Superior temporal gyrus (tissue), 1 donor: ENCODE results near the gene TSPAN11.
"Not testable (repeated sequence)": the region's sequence is repeated elsewhere in the genome, so short reads cannot be mapped to it uniquely, and the experiment has no call there.

Experiments used
- DNase-seq: peaks from one replicate; pipeline ENCODE4 v3.0.0-alpha.2; 2016; ENCODE audit errors: extremely low spot score

Gene TSPAN11

DNA sequence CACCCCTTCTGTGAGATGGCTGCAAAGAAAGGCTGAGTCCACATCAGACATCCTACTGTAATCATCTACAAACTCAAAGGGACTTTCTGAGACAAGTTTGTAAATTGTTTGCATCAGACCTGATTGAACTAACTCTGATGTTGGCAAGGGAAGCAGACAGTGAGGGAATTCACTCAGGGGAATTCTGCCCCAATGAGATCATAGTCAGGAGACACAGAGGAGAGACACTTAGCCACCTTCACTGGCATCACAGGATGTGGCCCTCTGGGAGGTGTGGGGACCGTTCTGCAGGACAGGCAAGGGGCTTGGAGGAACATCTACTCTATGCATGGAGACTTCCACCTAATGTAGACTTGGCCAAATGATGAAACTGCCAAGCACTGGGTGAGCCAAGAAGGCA is 76.5 kb downstream of the TSPAN11 start:
- no peak for DNase-seq

DNA sequence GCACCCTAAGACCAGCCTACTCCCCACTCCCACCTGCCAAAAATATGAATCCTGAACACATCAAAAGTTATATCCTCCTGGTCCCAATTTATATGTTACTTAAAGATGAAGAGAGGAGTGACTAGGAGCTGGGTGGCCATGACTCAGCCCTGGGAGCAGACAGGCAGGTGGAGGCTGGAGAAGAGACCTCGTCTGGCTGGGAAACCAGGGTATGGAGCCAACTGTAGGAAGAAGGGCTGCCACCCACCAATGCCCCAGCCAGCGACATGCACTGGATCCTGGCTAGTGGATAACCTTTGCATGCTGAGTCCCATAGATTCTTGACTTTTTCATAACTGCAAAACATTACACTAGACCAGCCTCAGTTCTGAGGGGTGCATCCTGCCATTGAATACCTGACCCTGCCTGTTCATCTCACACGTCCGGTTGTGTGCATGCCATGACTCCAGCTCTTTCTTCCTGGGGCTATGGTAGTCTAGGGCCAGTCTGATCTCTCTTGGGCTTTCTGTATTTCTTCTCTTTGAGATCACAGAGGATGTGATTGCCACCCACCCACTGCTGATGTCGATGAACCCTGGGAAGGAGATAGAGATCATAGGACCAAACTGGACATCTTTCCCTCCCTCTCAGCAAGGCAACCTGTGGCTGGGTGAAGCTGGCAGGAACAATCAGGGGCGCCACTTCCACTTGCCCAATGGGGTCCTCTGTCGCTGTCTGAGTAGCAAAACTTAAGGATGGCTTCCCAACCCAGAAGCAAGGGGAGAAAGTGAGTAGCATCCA is 77.5 kb downstream of the TSPAN11 start:
- DNase-seq: no peak

DNA sequence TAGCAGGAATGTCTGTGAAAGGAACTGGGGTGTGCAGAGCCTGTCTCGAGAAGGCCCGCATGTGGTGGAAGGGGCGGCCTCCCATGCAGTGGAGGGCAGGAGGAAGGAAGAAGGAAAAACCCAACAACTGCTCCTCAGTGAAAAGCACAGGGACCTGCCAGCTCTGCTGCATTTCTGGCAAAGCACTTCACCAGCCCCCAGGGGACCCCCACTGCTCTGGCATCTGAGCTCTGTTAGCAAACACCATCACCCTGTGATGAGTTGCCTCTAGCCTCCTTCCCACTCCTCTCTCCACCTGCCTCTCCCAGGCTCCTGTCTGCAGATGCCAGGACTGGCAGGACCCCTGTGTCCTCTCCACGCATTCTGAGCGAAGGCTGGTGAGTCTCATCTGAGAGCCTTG is 78.1 kb downstream of the TSPAN11 start:
- no peak for DNase-seq

DNA sequence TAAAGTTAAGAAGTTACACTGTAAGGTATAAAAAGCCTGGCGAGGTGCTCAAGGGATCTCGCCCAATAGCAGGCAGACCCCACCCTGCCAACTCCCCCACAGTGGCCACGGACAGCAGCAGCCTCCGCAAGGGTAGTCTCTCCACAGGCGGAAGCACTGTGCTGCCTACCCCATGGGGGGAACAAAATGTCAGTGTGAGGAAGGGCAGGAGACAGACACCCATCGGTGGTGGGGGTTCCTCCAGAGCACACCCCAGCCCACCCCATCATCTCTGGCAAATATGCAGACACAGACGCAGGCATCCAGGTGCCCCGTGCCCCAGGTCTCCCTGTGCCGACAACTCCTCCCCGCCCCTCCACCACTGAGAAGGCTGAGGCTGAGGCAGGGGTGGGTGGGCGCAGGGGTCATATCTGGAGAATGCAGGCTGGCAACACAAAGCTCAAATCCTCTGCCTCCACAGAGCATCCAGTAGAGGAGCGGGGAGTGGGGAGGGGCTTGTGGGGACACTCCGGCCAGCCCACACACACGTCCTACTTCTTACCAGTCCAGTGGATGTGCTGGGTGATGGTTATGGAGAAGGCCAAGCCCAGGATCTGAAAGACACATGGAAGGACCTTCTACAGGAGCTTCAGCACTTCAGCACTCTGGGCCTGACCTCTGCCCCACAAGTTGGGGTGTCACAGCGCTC is 78.9 kb downstream of the TSPAN11 start:
- no peak for DNase-seq

DNA sequence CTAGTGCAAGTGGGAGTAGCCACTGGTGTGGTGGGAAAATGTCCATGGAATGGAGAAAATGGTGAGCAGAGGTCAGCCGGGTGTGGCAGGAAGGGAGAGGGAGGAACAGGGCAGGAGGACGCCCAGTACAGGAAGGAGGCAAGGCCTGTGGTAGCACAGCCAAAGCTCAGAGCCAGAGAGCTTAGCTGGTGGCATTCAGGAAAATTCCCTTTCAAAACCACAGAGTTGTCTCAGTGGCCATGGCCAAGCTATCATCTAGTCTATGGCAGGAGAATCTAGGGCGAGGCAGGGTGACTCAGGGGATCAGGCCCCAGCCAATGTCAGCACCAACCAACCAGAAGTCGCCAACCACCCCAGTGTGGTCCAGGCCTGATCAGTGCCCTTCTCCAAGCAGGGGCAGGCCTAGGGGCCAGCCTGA is 79.4 kb downstream of the TSPAN11 start:
- DNase-seq: no peak

DNA sequence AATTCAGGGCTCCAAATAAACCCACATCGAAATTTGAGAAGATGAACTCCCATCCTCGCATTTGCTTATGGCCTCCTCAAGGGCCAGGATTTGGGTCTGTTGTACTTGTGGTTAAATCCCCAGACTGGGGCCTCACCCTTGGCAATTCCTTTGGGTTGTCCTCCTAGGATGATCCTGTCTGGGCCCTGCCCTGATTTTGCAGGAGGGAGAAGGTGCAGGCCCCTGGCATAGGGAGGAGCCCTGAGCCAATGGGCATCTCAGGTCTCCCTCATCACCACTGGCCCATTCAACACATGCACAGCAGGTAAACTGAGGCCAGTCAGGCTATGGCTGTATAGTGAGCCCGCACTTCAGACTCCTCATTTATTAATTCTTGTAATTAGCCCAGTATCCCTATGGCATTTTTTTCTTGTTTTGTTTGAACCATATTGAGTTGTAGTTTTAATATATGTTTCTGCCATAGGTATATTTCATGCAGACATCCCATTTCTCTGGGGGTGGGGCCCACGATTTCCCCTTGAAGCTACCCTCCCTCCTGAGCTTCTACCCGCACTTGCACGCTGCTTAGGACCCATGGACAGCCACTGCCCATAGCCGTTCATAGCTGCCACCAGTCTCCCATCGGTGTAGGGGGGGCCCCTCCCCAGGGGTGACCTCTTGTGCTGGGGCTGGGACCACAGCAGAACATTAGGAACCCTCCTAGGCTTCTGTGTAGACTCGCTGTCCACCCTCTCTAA is 80.0 kb downstream of the TSPAN11 start:
- DNase-seq: no peak

DNA sequence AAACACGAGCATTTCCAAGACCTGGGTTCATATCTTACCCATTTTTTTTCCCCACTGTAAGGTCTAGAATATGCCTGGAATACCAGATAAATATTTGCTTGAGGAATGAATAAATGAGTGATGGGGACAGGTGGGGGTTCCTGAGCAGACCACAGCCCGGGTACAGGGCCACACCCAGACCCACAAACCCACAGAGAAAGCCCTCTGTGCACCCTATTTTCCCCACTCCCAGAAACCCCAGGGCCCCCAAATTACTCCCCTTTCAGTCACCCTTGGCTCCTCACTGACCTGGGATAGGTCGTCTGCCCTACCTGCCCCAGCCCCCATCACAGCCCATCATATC is 80.6 kb downstream of the TSPAN11 start:
- DNase-seq: no peak

DNA sequence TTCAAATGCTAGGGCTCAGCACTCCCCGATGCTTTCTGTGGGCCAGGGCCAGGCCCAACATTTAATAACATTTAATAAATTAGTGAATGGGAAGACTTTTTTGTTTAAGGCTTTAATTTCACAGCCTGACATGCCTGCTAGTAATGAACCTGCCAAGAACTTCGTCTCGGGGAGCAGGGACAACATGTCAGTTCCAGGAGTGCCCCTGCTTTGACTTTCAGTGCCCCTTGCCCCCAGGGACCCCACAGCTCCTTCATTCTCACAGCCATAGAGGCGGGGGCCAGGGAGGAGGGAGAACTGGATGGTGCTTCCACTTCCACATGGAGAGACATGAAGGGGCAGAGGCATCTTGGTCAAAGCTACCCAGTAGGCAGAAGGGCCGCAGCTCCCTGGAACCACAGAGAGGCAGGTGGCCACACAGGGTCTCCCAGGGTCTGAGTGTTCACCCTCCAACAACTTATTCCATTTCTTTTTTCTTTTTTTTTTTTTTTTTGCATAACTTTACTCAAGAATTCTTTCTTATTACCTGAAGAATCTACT is 81.2 kb downstream of the TSPAN11 start:
- DNase-seq: no peak

DNA sequence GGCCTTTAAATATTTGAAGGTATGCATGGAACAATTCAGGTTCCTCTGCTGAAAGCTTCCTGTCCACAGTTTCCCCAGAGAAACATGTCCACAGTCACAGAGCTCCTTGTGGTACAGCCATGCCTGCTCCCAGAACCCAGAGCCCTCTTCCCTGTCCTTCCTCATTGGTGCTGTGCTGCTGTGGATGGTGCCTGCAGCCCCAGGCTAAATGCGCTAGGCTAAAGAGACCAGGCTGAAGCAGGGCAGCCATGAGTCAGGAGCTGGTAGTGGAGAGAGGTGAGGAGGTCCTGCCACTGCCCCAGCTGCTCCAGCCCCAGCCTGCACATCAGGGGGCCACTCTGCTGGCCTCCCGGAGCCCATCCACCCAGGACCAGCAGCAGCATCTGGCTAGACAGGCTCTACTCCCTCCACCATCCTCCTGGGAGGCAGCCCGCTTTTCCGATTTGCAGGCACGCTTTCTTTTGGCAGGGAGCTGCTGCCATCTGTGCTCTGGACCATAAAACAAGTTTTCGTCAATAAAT is 81.8 kb downstream of the TSPAN11 start:
- no peak for DNase-seq

DNA sequence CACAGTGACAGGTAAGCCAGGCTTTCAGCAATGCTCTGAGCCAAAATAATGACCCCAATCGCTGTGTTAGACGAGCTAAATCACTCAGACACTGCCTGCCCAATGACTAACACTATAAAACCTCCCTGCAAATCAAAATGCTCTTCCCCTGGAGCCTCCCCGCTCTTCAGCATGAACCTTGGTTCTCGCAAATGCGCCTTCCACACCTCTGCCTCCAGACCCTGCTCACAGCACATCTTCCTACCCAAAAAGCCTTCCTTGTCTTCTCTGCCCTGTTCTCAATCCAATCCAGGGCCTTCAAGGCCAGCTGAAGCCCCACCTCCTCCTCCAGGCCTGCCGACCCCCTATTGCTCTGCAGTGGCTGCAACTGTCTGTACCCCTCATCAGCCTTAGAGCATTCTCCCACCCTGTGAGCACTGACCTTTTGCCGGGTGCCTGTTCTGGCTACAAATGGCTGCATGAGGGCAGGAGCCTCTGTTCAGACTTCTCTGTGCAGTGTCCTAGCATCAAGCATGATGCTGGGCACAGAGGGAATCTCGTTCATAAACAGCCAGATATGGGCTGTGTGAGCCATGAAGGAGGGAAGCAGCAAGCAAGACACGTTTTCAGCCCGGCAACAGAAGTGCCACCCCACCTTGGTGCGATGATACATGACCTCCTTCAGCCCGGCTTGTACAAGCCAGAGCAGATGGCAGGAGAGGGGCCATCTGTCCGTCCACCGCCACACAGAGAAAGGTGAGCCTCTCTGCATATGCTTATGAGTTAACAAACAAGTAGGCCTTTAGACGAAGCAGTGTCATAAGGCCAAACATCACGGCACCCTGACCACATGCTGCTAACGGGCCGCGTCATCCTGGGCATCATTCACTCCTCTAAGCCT is 82.7 kb downstream of the TSPAN11 start:
- DNase-seq: no peak

DNA sequence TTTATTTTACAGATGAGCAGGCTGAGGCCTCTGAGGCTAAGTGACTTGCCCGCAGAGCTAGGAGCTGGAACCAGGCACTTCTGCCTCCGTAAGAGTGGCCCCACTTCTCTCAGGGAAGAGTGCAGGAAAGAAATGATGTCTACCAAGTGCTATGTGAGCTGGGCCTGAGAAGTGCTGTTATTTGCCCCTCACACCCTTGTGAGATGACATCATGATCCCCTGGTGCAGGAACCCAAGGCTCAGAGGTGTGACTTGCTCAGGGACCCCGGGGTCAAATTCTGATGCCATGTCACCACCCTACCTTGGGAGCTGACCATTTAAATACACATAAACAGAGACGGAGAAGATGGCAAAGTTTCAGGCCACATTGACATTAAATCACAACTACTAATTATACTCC is 83.4 kb downstream of the TSPAN11 start:
- DNase-seq: no peak

DNA sequence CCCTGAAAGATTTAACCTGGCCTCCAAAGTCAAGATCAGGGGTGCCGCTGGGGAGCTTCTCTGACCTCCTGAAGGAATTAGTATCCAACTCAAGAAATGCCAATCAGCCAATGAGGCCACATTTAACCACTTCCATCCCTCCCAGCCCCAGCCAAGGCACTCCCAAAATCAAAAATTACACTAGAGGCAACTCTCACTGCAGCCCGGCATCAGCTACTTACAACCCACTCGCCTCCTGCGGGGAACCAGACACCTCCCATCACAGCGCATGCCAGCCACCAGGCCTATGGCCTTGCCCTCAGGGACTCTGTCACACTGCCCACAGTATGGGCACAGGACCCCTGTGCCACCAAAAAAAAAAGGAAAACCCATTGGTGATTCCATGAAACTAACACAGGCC is 84.8 kb downstream of the TSPAN11 start:
- DNase-seq: no peak

DNA sequence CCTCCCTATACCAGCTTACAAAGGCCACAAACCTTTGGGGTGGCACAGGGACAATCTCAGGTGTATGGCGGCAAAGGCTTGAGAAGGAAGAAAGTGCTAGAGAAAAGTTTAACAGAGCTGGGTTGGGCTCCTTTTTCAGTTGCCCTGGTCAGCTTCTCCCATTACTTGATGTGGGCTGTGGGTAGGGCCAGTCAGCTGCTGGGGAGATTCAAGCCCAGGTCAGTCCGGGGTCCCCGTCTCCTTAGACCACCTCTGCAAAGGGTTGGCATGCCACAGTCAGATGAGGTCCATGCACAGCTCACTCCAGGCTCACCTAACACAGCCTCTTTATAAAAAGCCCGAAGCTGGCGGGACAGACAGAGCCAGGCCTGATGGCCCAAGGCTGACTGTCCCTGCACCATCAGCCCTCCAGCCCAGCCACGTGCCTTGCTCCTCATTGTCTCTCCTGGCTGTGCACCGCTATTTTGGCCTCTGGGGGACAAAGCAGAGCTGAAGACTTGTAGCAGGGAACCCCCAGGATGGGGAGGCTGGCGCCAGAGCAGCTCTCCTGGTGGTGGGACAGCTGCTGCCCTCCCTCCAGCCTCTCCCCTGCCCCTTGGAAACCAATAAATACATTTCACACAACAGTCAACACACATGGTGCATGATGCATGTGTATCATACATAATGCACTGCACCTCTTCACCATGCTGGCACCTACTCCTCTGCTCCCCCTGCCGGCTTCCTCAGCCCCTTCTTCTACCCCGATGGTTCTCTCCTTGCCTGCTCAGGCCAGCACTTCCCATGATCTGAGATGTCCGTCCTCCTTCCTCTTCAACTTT is 85.4 kb downstream of the TSPAN11 start:
- DNase-seq: no peak

DNA sequence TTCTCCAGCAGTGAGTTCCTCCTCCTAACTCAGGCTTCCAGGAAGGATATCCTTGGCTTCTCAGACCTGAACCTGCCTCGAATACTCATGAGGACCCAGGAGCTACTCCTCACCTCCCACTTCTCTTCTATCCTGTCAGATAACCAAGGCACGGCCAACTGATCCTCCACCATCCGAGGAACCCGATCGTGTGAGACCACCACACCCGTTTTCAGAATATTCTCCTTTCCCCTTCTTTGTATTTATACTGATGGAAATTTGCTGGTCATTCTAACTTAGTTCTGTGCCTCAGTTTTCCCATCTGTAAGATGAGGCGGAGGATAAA is 86.0 kb downstream of the TSPAN11 start:
- not testable (repeated sequence) for DNase-seq

DNA sequence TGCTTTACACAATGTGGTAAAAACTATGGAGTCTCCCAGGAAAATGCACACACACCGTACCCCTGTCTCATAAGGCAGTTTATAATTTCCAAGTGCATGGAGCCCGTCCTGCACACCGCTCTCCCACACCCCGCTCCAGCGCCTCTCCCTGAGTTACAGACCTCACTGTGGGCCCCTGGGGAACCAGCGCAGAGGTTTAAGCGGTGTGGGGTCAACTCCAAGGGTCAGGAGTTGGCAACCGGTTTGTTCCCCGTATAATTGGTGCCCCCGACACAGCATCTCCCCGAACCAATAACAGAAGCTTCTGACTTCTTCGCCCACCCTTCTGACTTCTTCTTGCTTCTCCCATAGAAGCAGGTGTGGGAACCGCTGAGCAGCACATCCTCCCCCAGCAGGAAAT is 88.7 kb downstream of the TSPAN11 start:
- no peak for DNase-seq

DNA sequence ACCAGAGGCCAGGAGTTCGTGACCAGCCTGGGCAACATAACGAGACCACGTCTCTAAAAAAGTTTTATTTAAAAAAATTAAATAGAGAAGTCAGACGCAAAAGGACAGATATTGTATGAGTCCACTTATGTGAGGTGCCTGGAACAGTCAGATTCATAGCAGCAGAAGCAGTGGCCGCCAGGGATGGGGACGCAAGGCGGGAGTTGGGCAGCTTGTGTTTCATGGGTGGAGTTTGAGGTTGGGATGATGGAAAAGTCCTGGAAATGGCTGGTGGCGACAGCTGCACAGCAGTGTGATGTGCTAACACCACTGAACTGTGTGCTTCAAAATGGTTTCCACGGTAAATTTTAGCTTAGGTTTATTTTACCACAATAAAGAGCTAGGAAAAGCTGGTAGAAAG is 89.5 kb downstream of the TSPAN11 start:
- no peak for DNase-seq

DNA sequence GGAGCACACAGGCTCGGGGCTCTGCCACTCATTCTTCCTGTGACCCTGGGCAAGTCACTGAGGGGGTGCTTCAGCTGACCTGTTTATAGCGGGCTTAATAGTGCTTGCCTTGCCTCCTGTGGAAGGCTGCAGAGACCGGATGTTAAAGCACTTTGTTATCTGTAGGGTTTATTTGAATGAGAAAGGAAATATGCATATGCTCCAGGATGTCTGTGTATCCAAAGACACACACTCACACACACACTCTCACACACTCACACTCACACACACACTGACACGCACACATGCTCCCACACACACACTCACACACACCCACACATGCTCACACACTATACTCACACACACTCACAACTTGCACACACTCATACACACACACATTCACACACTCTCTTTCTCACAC is 91.0 kb downstream of the TSPAN11 start:
- no peak for DNase-seq

DNA sequence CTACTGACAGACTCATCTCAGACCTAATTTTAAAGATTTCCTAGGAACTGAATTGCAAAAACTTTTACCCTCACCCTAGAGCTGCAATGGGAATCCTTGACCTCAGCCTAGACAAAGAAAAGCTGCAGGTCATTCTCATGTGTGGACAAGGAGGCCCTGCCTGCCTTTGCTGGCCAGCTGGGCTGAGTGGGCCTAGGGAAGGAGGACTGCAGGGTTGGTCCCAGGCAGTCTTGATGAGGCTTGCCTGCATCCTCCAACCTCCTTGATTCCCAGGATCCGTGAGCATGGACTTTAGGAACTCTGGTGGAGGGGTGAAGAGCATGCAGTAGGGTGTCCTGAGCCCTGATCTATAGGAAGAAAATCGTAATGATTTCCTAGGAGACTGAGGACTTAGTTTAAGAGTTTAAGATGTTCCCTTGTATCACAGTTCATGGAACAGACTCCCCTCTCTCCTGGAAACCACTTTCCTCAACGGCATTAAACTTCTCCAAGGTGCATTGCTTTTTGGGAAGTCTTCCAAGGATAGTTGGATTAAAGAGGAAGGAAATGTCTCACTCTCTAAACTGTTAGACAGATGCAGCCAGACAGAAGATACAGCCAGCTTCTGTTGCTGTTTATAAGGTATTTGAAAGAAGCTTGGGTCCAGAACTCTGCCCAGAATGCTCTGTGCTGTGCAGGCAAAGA is 91.7 kb downstream of the TSPAN11 start:
- no peak for DNase-seq

DNA sequence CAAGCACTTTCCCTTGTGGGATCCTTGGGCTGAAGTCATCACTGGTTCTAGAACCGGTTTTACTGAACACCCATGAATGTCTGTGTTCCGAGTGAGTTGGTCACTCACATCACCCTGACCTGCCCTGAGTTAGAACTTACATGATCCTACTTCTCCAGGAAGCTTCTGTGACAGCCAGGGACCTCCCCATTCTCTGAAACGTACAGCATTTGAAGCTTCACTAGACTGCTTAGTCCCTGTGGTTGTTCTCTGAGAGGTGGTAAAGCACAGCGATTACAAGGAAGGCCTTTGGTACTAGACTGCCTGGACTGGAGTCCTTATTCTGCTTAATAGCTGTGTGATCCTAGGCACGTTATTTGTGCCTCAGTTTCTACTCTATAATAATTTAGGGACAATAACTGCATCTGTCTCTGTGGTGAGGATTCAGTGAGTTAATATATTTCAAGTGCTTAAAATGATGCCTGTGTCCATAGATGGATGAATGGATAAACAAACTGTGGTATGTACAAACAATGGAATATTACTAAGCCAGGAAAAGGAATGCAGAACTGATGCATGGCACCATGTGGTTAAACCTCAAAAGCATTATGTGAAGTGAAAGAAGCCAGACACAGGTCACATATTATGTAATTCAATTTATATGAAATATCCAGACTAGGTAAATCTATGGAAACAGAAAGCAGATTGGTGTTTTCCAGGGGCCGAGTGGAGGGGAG is 92.4 kb downstream of the TSPAN11 start:
- no peak for DNase-seq
